A549 (cell line): ENCODE results near the gene SPCS3.

Source experiments
- HDAC2 ChIP-seq: fragments of 200-600 bp; sonication (generic); IDR thresholded peaks from 2 replicates; pipeline ENCODE4 v1.6.1; 2016
- TF ChIP-seq, protein P1 (sequence below): fragments of >200 bp; sonication (Bioruptor Twin); formaldehyde crosslinking; IDR thresholded peaks from 3 replicates; pipeline ENCODE4 v1.5.1; 2016

DNA sequence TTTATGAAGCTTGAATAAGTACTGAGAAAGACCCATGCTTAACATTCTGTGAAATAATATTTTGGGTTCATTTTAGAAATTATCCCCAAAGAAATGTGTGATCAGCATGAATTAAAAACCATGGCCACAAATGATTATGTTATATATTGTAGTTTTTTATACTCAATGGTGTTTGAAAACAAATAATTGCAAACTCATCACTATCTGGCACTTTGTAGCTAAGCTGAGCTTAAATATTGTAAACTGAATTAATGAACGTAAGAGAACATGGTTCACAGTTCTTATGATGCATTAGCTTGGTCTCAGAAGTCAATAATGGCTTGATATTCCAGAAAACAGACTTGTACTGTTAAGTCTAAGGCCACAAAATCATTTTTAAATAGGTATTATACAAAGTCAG is 26.1 kb upstream of the SPCS3 start:
- no peak for TF ChIP-seq HDAC2
- TF ChIP-seq, protein P1, sequence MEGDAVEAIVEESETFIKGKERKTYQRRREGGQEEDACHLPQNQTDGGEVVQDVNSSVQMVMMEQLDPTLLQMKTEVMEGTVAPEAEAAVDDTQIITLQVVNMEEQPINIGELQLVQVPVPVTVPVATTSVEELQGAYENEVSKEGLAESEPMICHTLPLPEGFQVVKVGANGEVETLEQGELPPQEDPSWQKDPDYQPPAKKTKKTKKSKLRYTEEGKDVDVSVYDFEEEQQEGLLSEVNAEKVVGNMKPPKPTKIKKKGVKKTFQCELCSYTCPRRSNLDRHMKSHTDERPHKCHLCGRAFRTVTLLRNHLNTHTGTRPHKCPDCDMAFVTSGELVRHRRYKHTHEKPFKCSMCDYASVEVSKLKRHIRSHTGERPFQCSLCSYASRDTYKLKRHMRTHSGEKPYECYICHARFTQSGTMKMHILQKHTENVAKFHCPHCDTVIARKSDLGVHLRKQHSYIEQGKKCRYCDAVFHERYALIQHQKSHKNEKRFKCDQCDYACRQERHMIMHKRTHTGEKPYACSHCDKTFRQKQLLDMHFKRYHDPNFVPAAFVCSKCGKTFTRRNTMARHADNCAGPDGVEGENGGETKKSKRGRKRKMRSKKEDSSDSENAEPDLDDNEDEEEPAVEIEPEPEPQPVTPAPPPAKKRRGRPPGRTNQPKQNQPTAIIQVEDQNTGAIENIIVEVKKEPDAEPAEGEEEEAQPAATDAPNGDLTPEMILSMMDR, result no peak
